NCI-H524 (cell line): ENCODE measurements around the gene RPA4.
A peak's percentile ranks its signal among the peaks of the same experiment; 100 is the strongest.
"Not testable (repeated sequence)": the region's sequence is repeated elsewhere in the genome, so short reads cannot be mapped to it uniquely, and the experiment has no call there.

Source experiments
- DNase-seq, 2 experiments: peaks; one replicate each; lab custom pipeline; 2025; lab: John Stamatoyannopoulos, UW

Gene RPA4

GRCh38 chrX:96883608-96884007 is at the start of gene RPA4:
Gene RPA4, plus strand, starts transcription at chrX:96883908. Its CDS starts 403 bp downstream, at chrX:96884311.
- no peak for DNase-seq

- DNase-seq: no peak
Observed at GRCh38 chrX:96834137-96834536, 49.6 kb upstream of the RPA4 start.

- DNase-seq: no peak
Observed at GRCh38 chrX:96835660-96836289, 47.9 kb upstream of the RPA4 start.

- DNase-seq: no peak
Observed at GRCh38 chrX:96837808-96838207, 45.9 kb upstream of the RPA4 start.

- DNase-seq: no peak
Observed at GRCh38 chrX:96838537-96838936, 45.2 kb upstream of the RPA4 start.

- no peak for DNase-seq
Observed at GRCh38 chrX:96841325-96841724, 42.4 kb upstream of the RPA4 start.

GRCh38 chrX:96841866-96842265 is 41.8 kb upstream of the RPA4 start:
- not testable (repeated sequence) for DNase-seq

- no peak for DNase-seq
Observed at GRCh38 chrX:96843566-96843965, 40.1 kb upstream of the RPA4 start.

- DNase-seq: no peak
Observed at GRCh38 chrX:96846841-96847240, 36.9 kb upstream of the RPA4 start.

- not testable (repeated sequence) for DNase-seq
Observed at GRCh38 chrX:96859422-96859821, 24.3 kb upstream of the RPA4 start.

GRCh38 chrX:96861218-96861617 is 22.5 kb upstream of the RPA4 start:
- no peak for DNase-seq

- peak in 1 of 2 experiments; percentile 6 for DNase-seq
Observed at GRCh38 chrX:96861661-96862060, 22.0 kb upstream of the RPA4 start.

- no peak for DNase-seq
Observed at GRCh38 chrX:96884027-96884426, 319 bp downstream of the RPA4 start.

- DNase-seq: no peak
Observed at GRCh38 chrX:96889726-96890125, 6.0 kb downstream of the RPA4 start.

GRCh38 chrX:96906741-96907140 is 23.0 kb downstream of the RPA4 start:
- no peak for DNase-seq

GRCh38 chrX:96907516-96908272 is 24.0 kb downstream of the RPA4 start:
- peak; percentile 53 to 59 for DNase-seq

GRCh38 chrX:96909291-96909690 is 25.6 kb downstream of the RPA4 start:
- no peak for DNase-seq

GRCh38 chrX:96918864-96919263 is 35.2 kb downstream of the RPA4 start:
- no peak for DNase-seq

GRCh38 chrX:96919672-96920071 is 36.0 kb downstream of the RPA4 start:
- no peak for DNase-seq

GRCh38 chrX:96924581-96924980 is 40.9 kb downstream of the RPA4 start:
- no peak for DNase-seq

GRCh38 chrX:96929036-96929435 is 45.3 kb downstream of the RPA4 start:
- DNase-seq: peak; percentile 14 to 71
